ENCODE measurements around the gene LILRB3.
"Not testable (repeated sequence)": the region's sequence is repeated elsewhere in the genome, so short reads cannot be mapped to it uniquely, and the experiment has no call there.

DNA sequence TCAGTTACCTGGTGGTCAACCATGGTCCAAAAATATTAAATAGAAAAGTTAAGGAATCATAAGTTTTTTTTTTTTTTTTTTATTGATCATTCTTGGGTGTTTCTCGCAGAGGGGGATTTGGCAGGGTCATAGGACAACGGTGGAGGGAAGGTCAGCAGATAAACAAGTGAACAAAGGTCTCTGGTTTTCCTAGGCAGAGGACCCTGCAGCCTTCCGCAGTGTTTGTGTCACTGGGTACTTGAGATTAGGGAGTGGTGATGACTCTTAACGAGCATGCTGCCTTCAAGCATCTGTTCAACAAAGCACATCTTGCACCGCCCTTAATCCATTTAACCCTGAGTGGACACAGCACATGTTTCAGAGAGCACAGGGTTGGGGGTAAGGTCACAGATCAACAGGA is 8.6 kb downstream of the LILRB3 start:
- TF ChIP-seq, protein P1, sequence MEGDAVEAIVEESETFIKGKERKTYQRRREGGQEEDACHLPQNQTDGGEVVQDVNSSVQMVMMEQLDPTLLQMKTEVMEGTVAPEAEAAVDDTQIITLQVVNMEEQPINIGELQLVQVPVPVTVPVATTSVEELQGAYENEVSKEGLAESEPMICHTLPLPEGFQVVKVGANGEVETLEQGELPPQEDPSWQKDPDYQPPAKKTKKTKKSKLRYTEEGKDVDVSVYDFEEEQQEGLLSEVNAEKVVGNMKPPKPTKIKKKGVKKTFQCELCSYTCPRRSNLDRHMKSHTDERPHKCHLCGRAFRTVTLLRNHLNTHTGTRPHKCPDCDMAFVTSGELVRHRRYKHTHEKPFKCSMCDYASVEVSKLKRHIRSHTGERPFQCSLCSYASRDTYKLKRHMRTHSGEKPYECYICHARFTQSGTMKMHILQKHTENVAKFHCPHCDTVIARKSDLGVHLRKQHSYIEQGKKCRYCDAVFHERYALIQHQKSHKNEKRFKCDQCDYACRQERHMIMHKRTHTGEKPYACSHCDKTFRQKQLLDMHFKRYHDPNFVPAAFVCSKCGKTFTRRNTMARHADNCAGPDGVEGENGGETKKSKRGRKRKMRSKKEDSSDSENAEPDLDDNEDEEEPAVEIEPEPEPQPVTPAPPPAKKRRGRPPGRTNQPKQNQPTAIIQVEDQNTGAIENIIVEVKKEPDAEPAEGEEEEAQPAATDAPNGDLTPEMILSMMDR (IDR thresholded peaks at IDR 0.05) = not testable (repeated sequence)
- not testable (repeated sequence) for TF ChIP-seq POLR2A (IDR thresholded peaks at IDR 0.05)

Measured in uterus (tissue), 2 donors.